Cardiac muscle cell (in vitro differentiated cells and primary cell): ENCODE data around the gene TET1. TPM values are rescaled to one million over a fixed set of nuclear protein-coding genes. Genes with fewer than 3 reads are reported as not detected.
"Not testable (repeated sequence)": the region's sequence is repeated elsewhere in the genome, so short reads cannot be mapped to it uniquely, and the experiment has no call there.

ENCODE experiments used
- DNase-seq, 2 donors: peaks; one replicate each; pipeline versions ENCODE4 v3.0.0 to v3.0.0-alpha.2; 2010 to 2017; ENCODE audit warnings: low read depth in 1 of 2, low spot score in 1 of 2
- H3K27ac ChIP-seq: fragments of 200-600 bp; sonication (generic); 2 replicates; pipeline ENCODE4 v1.5.1; 2016
- H3K27me3 ChIP-seq: fragments of 200-600 bp; sonication (generic); 2 replicates; pipeline ENCODE4 v1.6.0; 2016; ENCODE audit warnings: control low read depth
- H3K36me3 ChIP-seq: fragments of 200-600 bp; sonication (generic); 2 replicates; pipeline ENCODE4 v1.5.1; 2016; ENCODE audit warnings: control low read depth
- H3K4me1 ChIP-seq: fragments of 200-600 bp; sonication (generic); 2 replicates; pipeline ENCODE4 v1.8.1; 2017; ENCODE audit warnings: low read depth, mild to moderate bottlenecking, mixed run types
- H3K4me3 ChIP-seq: fragments of 200-600 bp; sonication (generic); 2 replicates; pipeline ENCODE4 v1.5.1; 2016; ENCODE audit warnings: mild to moderate bottlenecking
- H3K9me3 ChIP-seq: fragments of 200-600 bp; sonication (generic); 2 replicates; pipeline ENCODE4 v1.5.1; 2017; ENCODE audit warnings: low read depth, mild to moderate bottlenecking, control low read depth
- polyA plus RNA-seq: library from polyadenylated mRNA; unstranded; fragments of >200 nt; fragmentation: Nextera tagmentation; extraction: Ambion mirVana; gene quantifications from 2 replicates; pipeline ENCODE4 v1.2.1, GENCODE V29; 2016
- total RNA-seq: library from RNA; depleted of rRNA; stranded (reverse); fragments of >200 nt; gene quantifications from 2 replicates; pipeline ENCODE4 v1.2.3, GENCODE V29; 2016
- TF ChIP-seq, protein P1 (sequence below): IDR thresholded peaks from 2 replicates; pipeline ENCODE4 v1.5.1; 2012; ENCODE audit warnings: low read depth, mild to moderate bottlenecking, low read length

TET1 gene
- total and polyA plus RNA-seq, 2 experiments from 2014 or later: 10.9 to 34.8 TPM

DNA sequence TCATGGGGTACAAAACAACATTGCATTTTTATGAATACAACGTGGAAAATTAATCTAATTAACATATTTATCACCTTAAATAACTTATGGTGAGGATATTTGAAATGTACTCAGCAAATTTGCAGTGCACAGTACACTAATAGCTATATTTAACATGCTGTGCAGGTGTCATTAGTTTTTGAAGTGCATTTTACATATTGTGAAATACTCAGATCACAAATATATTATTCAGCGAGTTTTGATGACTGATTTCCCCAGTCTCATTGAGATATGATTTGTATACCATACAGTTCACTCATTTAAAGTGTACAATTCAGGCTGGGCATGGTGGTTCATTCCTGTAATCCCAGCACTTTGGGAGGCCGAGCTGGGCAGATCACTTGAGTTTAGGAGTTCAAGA, 59.5 kb downstream of the TET1 start:
- Histone ChIP-seq H3K4me1 (peaks cover 20% of the 10 kb centered on the region), H3K27me3 (no peaks in the 10 kb centered on the region), H3K36me3 (peaks cover 4% of the 10 kb centered on the region), H3K4me3 (no peak overlapping the region), H3K9me3 (no peaks in the 10 kb centered on the region), H3K27ac (peak overlapping the region; percentile 56)
- DNase-seq: no peak
- TF ChIP-seq, protein P1, sequence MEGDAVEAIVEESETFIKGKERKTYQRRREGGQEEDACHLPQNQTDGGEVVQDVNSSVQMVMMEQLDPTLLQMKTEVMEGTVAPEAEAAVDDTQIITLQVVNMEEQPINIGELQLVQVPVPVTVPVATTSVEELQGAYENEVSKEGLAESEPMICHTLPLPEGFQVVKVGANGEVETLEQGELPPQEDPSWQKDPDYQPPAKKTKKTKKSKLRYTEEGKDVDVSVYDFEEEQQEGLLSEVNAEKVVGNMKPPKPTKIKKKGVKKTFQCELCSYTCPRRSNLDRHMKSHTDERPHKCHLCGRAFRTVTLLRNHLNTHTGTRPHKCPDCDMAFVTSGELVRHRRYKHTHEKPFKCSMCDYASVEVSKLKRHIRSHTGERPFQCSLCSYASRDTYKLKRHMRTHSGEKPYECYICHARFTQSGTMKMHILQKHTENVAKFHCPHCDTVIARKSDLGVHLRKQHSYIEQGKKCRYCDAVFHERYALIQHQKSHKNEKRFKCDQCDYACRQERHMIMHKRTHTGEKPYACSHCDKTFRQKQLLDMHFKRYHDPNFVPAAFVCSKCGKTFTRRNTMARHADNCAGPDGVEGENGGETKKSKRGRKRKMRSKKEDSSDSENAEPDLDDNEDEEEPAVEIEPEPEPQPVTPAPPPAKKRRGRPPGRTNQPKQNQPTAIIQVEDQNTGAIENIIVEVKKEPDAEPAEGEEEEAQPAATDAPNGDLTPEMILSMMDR: no peak

DNA sequence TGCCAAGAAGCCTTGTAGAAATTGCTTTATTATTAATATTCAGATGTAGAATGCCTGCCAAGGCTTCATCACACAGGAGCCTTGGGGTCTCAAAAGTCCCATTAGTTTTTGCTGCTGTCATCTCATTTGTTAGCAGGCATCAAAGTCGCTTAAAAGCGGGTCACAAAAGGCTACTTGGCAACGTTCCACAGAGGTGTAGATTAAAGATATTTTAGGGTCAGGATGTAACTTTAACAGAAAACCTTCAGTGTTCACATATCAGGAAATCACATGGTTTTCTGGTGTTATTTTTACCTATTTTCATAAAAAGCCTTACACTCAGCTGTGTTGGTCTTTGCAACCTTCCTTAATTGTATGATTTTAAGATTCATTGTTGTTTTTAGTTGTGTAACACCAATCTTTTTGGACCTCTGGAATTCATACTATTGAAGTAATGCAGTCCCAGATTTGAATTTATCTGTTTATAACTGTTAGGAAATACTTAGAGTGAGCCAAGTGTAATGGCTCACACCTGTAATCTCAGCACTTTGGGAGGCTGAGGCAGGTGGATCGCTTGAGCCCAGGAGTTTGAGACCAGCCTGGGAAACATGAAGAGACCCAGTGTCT, 65.3 kb downstream of the TET1 start:
- no peak for DNase-seq
- H3K36me3 ChIP-seq: no peaks in the 10 kb centered on the region
- H3K4me3 ChIP-seq: no peak overlapping the region
- H3K9me3 ChIP-seq: no peaks in the 10 kb centered on the region
- no peaks in the 10 kb centered on the region for H3K27me3 ChIP-seq
- H3K4me1 ChIP-seq: peaks cover 34% of the 10 kb centered on the region
- TF ChIP-seq, protein P1: no peak
- H3K27ac ChIP-seq: peak overlapping the region; percentile 79

GRCh38 chr10:68628576-68629127, 68.5 kb downstream of the TET1 start:
- Histone ChIP-seq H3K4me1 (peaks cover 25% of the 10 kb centered on the region), H3K27ac (peak overlapping the region; percentile 84), H3K4me3 (no peak overlapping the region), H3K9me3 (no peaks in the 10 kb centered on the region), H3K27me3 (no peaks in the 10 kb centered on the region), H3K36me3 (no peaks in the 10 kb centered on the region)
- DNase-seq: peak; percentile 35 to 85
- TF ChIP-seq, protein P1: no peak

DNA sequence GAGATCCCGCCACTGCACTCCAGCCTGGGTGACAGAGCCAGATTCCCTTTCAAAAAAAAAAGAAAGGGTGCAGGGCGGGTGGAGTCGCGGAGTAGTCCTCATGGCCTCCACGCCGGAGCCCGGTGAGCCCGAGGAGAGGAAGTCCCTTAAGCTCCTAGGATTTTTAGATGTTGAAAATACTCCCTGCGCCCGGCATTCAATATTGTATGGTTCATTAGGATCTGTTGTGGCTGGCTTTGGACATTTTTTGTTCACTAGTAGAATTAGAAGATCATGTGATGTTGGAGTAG, 72.1 kb downstream of the TET1 start:
- H3K27ac ChIP-seq, H3K9me3 ChIP-seq, H3K4me3 ChIP-seq, DNase-seq, H3K27me3 ChIP-seq, H3K36me3 ChIP-seq: not testable (repeated sequence)
- peaks cover 16% of the 10 kb centered on the region for H3K4me1 ChIP-seq

GRCh38 chr10:68633281-68633680, 73.1 kb downstream of the TET1 start:
- peak overlapping the region; percentile 31 for H3K27ac ChIP-seq
- no peak for DNase-seq
- TF ChIP-seq, protein P1: no peak

DNA sequence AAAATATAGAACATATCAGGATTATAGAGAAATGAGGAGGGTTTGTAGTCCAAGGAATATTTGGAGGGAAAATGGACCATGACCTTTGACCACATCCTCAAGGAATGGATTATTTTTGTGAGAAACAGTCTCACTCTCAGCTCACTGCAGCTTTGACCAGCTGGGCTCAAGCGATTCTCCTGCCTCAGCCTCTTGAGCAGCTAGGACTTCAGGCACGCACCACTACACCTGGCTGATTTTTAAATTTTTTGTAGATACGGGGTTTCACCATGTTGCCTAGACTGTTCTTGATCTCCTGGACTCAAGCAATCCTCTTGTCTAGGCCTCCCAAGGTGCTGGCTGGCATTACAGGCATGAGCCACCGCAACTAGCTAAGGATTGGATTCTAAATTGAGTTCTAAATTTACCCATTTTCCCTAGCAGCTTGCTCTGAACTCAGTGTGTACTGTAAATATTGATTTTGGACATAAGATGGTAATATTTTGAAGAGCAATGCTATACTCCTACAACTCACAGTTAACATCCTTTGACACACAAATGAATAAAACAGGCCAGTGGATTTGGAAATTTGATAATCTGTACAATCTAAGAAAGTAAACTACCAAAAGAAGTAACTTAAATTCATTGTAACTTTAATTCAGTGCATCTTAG, 73.8 kb downstream of the TET1 start:
- DNase-seq: no peak
- H3K27ac ChIP-seq: peak overlapping the region; percentile 28
- H3K9me3 ChIP-seq: no peaks in the 10 kb centered on the region
- H3K36me3 ChIP-seq: no peaks in the 10 kb centered on the region
- H3K27me3 ChIP-seq: no peaks in the 10 kb centered on the region
- TF ChIP-seq, protein P1: no peak
- H3K4me1 ChIP-seq: peaks cover 3% of the 10 kb centered on the region
- no peak overlapping the region for H3K4me3 ChIP-seq

More at GRCh38 chr10:68633281-68633680, 73.1 kb downstream of the TET1 start:
- Histone ChIP-seq H3K27me3 (no peaks in the 10 kb centered on the region), H3K4me3 (no peak overlapping the region), H3K4me1 (peaks cover 8% of the 10 kb centered on the region), H3K9me3 (no peaks in the 10 kb centered on the region), H3K36me3 (no peaks in the 10 kb centered on the region)
